Parathyroid adenoma (tissue), 2 donors: ENCODE results near the gene UTP11.

Experiments
- H2AFZ ChIP-seq: fragments of 300-600 bp; sonication (generic); one replicate; pipeline ENCODE4 v1.7.0; 2017; ENCODE audit warnings: antibody characterized with exemption, mild to moderate bottlenecking
- H3K27ac ChIP-seq: fragments of 300-600 bp; sonication (generic); one replicate; pipeline ENCODE4 v1.7.0; 2017
- H3K27me3 ChIP-seq: fragments of 300-600 bp; sonication (generic); one replicate; pipeline ENCODE4 v1.7.0; 2017; ENCODE audit warnings: low read length; ENCODE audit not compliant: control insufficient read depth, insufficient read depth
- H3K36me3 ChIP-seq: fragments of 300-600 bp; sonication (generic); one replicate; pipeline ENCODE4 v1.7.0; 2017; ENCODE audit warnings: low read length; ENCODE audit not compliant: control insufficient read depth, insufficient read depth
- H3K4me1 ChIP-seq: fragments of 300-600 bp; sonication (generic); one replicate; pipeline ENCODE4 v1.7.0; 2017; ENCODE audit warnings: control low read depth
- H3K4me2 ChIP-seq: fragments of 300-600 bp; sonication (generic); one replicate; pipeline ENCODE4 v1.7.0; 2017; ENCODE audit warnings: low read length
- H3K4me3 ChIP-seq: fragments of 300-600 bp; sonication (generic); one replicate; pipeline ENCODE4 v1.7.0; 2017; ENCODE audit warnings: low read depth, low read length
- H3K79me2 ChIP-seq: fragments of 300-600 bp; sonication (generic); one replicate; pipeline ENCODE4 v1.7.0; 2017; ENCODE audit warnings: control low read depth
- H3K9ac ChIP-seq: fragments of 300-600 bp; sonication (generic); one replicate; pipeline ENCODE4 v1.7.0; 2017; ENCODE audit warnings: mild to moderate bottlenecking
- H3K9me3 ChIP-seq: fragments of 300-600 bp; sonication (generic); one replicate; pipeline ENCODE4 v1.7.0; 2017; ENCODE audit warnings: low read length; ENCODE audit not compliant: control insufficient read depth
- TF ChIP-seq, protein P1 (sequence below): fragments of 300-600 bp; sonication (generic); IDR thresholded peaks from one replicate; pipeline ENCODE4 v1.7.0; 2017; ENCODE audit warnings: antibody characterized with exemption, mild to moderate bottlenecking
- donor health status: primary hyperparathyroidism.

UTP11 gene

DNA sequence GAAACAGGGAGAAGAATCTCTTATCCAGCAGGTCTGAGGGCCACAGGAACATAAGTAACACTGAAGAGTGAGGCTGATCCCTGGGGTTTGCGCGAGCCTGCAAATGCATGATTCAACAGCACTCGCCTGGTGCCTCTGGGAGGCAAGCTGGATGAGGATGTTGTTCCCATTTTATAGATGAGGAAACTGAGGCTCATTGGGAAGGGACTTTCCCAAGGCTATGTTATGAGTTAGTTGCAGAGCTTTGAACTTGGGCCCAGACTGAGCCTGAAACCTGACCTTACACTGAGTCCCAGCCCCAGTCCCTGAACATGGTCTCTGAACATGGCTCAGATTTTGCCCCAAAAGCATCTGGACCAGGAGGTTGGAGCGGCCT is 61.8 kb downstream of the UTP11 start:
- Histone ChIP-seq H3K79me2 (no peaks in the 10 kb centered on the region), H3K4me3 (no peak overlapping the region), H3K4me2 (no peak overlapping the region), H3K9ac (no peak overlapping the region), H3K27ac (no peak overlapping the region), H3K9me3 (no peaks in the 10 kb centered on the region), H3K27me3 (no peaks in the 10 kb centered on the region), H2AFZ (no peak overlapping the region), H3K4me1 (no peaks in the 10 kb centered on the region), H3K36me3 (no peaks in the 10 kb centered on the region)
- TF ChIP-seq, protein P1, sequence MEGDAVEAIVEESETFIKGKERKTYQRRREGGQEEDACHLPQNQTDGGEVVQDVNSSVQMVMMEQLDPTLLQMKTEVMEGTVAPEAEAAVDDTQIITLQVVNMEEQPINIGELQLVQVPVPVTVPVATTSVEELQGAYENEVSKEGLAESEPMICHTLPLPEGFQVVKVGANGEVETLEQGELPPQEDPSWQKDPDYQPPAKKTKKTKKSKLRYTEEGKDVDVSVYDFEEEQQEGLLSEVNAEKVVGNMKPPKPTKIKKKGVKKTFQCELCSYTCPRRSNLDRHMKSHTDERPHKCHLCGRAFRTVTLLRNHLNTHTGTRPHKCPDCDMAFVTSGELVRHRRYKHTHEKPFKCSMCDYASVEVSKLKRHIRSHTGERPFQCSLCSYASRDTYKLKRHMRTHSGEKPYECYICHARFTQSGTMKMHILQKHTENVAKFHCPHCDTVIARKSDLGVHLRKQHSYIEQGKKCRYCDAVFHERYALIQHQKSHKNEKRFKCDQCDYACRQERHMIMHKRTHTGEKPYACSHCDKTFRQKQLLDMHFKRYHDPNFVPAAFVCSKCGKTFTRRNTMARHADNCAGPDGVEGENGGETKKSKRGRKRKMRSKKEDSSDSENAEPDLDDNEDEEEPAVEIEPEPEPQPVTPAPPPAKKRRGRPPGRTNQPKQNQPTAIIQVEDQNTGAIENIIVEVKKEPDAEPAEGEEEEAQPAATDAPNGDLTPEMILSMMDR: no peak
